HepG2 (cell line): ENCODE data around the gene CDIP1. TPM values are rescaled to one million over a fixed set of nuclear protein-coding genes. Genes with fewer than 3 reads are reported as not detected.

Experiments
- JDP2 ChIP-seq: sonication (generic); formaldehyde crosslinking; IDR thresholded peaks from 2 replicates; pipeline ENCODE4 v1.8.1; 2022; ENCODE audit warnings: missing genetic modification reagents, borderline replicate concordance
- KLF15 ChIP-seq: sonication (generic); formaldehyde crosslinking; IDR thresholded peaks from 2 replicates; pipeline ENCODE4 v1.8.1; 2023; ENCODE audit warnings: borderline replicate concordance, mild to moderate bottlenecking, inconsistent platforms, missing genetic modification reagents, mixed read lengths
- NR0B2 ChIP-seq: sonication (generic); formaldehyde crosslinking; IDR thresholded peaks from 2 replicates; pipeline ENCODE4 v1.4.0; 2020; ENCODE audit warnings: mild to moderate bottlenecking, missing genetic modification reagents
- PATZ1 ChIP-seq: sonication (generic); formaldehyde crosslinking; IDR thresholded peaks from 2 replicates; pipeline ENCODE4 v1.4.0; 2020; ENCODE audit warnings: missing genetic modification reagents
- TOE1 ChIP-seq: sonication (generic); formaldehyde crosslinking; IDR thresholded peaks from 2 replicates; pipeline ENCODE4 v1.4.0; 2020; ENCODE audit warnings: mild to moderate bottlenecking, missing genetic modification reagents
- ZBTB1 ChIP-seq: sonication (generic); formaldehyde crosslinking; IDR thresholded peaks from 2 replicates; pipeline ENCODE4 v1.4.0; 2020; ENCODE audit warnings: missing genetic modification reagents, borderline replicate concordance
- ZFAT ChIP-seq: sonication (generic); formaldehyde crosslinking; conservative IDR thresholded peaks from 2 replicates; pipeline ENCODE4 v1.8.1; 2023; ENCODE audit warnings: missing genetic modification reagents, inconsistent platforms
- ZNF530 ChIP-seq: sonication (generic); formaldehyde crosslinking; IDR thresholded peaks from 2 replicates; pipeline ENCODE4 v1.5.0; 2020; ENCODE audit warnings: low read depth, mild to moderate bottlenecking, missing genetic modification reagents
- ZNF546 ChIP-seq: sonication (generic); formaldehyde crosslinking; conservative IDR thresholded peaks from 2 replicates; pipeline ENCODE4 v1.8.1; 2023; ENCODE audit warnings: mild to moderate bottlenecking, missing genetic modification reagents
- ZNF570 ChIP-seq: sonication (generic); formaldehyde crosslinking; IDR thresholded peaks from 2 replicates; pipeline ENCODE4 v1.4.0; 2020; ENCODE audit warnings: mild to moderate bottlenecking, missing genetic modification reagents, borderline replicate concordance
- ZNF580 ChIP-seq: IDR thresholded peaks from 2 replicates; pipeline ENCODE4 v1.6.1; 2016; ENCODE audit warnings: low read depth, borderline replicate concordance
- ZNF644 ChIP-seq: IDR thresholded peaks from 2 replicates; pipeline ENCODE4 v1.6.1; 2016; ENCODE audit warnings: low read depth
- ZNF777 ChIP-seq: sonication (generic); formaldehyde crosslinking; IDR thresholded peaks from 2 replicates; pipeline ENCODE4 v1.4.0; 2020; ENCODE audit warnings: missing genetic modification reagents
- polyA plus RNA-seq, 8 experiments: library from polyadenylated mRNA; depleted of rRNA in 3 of 8; stranded (reverse) in 7 of 8; unstranded in 1 of 8; fragments of >200 nt; fragmentation: Illumina TruSeq in 4 of 8; extraction: Trizol in 4 of 8; gene quantifications; 2 replicates each; pipeline versions ENCODE4 v1.2.1 to v1.2.3, GENCODE V29; 2011 to 2016; ENCODE audit warnings: low read depth in 4 of 8, missing spikeins in 1 of 8, mixed read lengths in 1 of 8; ENCODE audit not compliant: insufficient read depth in 1 of 8
- total RNA-seq, 5 experiments: library from RNA; depleted of rRNA; stranded (reverse); fragments of >200 nt; fragmentation: Illumina TruSeq; extraction: Trizol; gene quantifications; 2 replicates each; pipeline ENCODE4 v1.2.3, GENCODE V29; 2016; ENCODE audit warnings: low read depth in 1 of 5
- TF ChIP-seq, protein P1 (sequence below): sonication (generic); formaldehyde crosslinking; IDR thresholded peaks from 2 replicates; pipeline ENCODE4 v1.4.0; 2020; ENCODE audit warnings: missing genetic modification reagents, borderline replicate concordance
- TF ChIP-seq, protein P2 (sequence below): IDR thresholded peaks from 2 replicates; pipeline ENCODE4 v1.6.1; 2016; ENCODE audit warnings: mild to moderate bottlenecking
- TF ChIP-seq, protein P3 (sequence below): sonication (generic); formaldehyde crosslinking; IDR thresholded peaks from 2 replicates; pipeline ENCODE4 v1.4.0; 2020; ENCODE audit warnings: missing genetic modification reagents

The CDIP1 gene
- total and polyA plus RNA-seq, 2 of the 13 experiments (the other 11 are each of a cell fraction or from before 2014, with no cell fraction given): 31.2 to 56.7 TPM

- TF ChIP-seq KLF15 (CRISPR knock-in tag) (peak; percentile 99), TOE1 (peak; percentile 98), ZNF570 (CRISPR knock-in tag) (peak; percentile 64; the same call in 1 of the 2 replicates), ZFAT (CRISPR knock-in tag) (peak; percentile 86), ZNF546 (CRISPR knock-in tag) (peak; percentile 100), PATZ1 (CRISPR knock-in tag) (peak; percentile 96), ZBTB1 (no peak), ZNF530 (CRISPR knock-in tag) (peak; percentile 97), ZNF580 (CRISPR knock-in tag) (peak; percentile 100), ZNF777 (CRISPR knock-in tag) (peak; percentile 84), JDP2 (CRISPR knock-in tag) (peak; percentile 92), NR0B2 (CRISPR knock-in tag) (peak; percentile 100), ZNF644 (CRISPR knock-in tag) (peak; percentile 77)
- TF ChIP-seq, protein P1, sequence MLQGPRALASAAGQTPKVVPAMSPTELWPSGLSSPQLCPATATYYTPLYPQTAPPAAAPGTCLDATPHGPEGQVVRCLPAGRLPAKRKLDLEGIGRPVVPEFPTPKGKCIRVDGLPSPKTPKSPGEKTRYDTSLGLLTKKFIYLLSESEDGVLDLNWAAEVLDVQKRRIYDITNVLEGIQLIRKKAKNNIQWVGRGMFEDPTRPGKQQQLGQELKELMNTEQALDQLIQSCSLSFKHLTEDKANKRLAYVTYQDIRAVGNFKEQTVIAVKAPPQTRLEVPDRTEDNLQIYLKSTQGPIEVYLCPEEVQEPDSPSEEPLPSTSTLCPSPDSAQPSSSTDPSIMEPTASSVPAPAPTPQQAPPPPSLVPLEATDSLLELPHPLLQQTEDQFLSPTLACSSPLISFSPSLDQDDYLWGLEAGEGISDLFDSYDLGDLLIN (CRISPR knock-in tag): peak; percentile 98; the same call in 1 of the 2 replicates
- TF ChIP-seq, protein P2, sequence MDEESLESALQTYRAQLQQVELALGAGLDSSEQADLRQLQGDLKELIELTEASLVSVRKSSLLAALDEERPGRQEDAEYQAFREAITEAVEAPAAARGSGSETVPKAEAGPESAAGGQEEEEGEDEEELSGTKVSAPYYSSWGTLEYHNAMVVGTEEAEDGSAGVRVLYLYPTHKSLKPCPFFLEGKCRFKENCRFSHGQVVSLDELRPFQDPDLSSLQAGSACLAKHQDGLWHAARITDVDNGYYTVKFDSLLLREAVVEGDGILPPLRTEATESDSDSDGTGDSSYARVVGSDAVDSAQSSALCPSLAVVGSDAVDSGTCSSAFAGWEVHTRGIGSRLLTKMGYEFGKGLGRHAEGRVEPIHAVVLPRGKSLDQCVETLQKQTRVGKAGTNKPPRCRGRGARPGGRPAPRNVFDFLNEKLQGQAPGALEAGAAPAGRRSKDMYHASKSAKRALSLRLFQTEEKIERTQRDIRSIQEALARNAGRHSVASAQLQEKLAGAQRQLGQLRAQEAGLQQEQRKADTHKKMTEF (CRISPR knock-in tag): peak; percentile 100
- TF ChIP-seq, protein P3, sequence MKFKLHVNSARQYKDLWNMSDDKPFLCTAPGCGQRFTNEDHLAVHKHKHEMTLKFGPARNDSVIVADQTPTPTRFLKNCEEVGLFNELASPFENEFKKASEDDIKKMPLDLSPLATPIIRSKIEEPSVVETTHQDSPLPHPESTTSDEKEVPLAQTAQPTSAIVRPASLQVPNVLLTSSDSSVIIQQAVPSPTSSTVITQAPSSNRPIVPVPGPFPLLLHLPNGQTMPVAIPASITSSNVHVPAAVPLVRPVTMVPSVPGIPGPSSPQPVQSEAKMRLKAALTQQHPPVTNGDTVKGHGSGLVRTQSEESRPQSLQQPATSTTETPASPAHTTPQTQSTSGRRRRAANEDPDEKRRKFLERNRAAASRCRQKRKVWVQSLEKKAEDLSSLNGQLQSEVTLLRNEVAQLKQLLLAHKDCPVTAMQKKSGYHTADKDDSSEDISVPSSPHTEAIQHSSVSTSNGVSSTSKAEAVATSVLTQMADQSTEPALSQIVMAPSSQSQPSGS (CRISPR knock-in tag): peak; percentile 98
Measured at GRCh38 chr16:4538350-4539235, at the start of gene CDIP1 (continued).
